ENCODE results near the gene SEMA3E. TPM values are rescaled to one million over a fixed set of nuclear protein-coding genes. Genes with fewer than 3 reads are reported as not detected.

SEMA3E gene
- total and polyA plus RNA-seq, 10 of the 15 experiments (the other 5 are each of a cell fraction or from before 2014, with no cell fraction given): 0.08 to 2.0 (median 0.82) TPM

GRCh38 chr7:83640240-83640639, 8.7 kb downstream of the SEMA3E start:
- POLR2A ChIA-PET: no interaction called here
- no peak for FAIRE-seq
- ATAC-seq: no peak
- DNase-seq (ENCODE audit: low read depth, low spot score): no peak
- in situ Hi-C loops (cut with MboI): no loop called here
- Histone ChIP-seq H4K20me1 (ENCODE audit: control insufficient read depth, insufficient read depth) (no peaks in the 10 kb centered on the region), H3K4me1 (ENCODE audit: control insufficient read depth, insufficient read depth, low read length) (no peaks in the 10 kb centered on the region), H3K36me3 (ENCODE audit: control insufficient read depth in 2 of 2, insufficient read depth in 2 of 2, low read length in 1 of 2) (no peaks in the 10 kb centered on the region), H3K9ac (ENCODE audit: control insufficient read depth, insufficient read depth, low read length) (no peak overlapping the region), H3K27me3 (replicated peaks in 1 of 2; ENCODE audit: control insufficient read depth in 2 of 2, insufficient read depth in 2 of 2, low read length in 1 of 2) (no peaks in the 10 kb centered on the region), H3K27ac (ENCODE audit: control insufficient read depth, insufficient read depth) (no peak overlapping the region), H3K4me2 (ENCODE audit: control insufficient read depth, insufficient read depth) (no peak overlapping the region), H3K79me2 (ENCODE audit: control insufficient read depth, insufficient read depth, low read length) (no peaks in the 10 kb centered on the region), H3K4me3 (no peak overlapping the region), H2AFZ (ENCODE audit: control insufficient read depth, low read depth, low read length) (no peak overlapping the region), H3K9me3 (replicated peaks; ENCODE audit: control insufficient read depth, insufficient read depth, low read length) (no peaks in the 10 kb centered on the region)
- SMC1A ChIA-PET (ENCODE audit: uncharacterized antibody, unreplicated experiment): no interaction called here
- 0% methylated on average over 1 of the region's 1 CpG for WGBS (ENCODE audit: insufficient coverage, insufficient replicate concordance, low lambda C conversion rate, missing lambda C conversion rate)
- BruUV-seq (replicated peaks): no TSS peak
- CTCF ChIA-PET: interaction anchor here (0.6 kb wide), 1 partner anchor 247 kb away, joined by 7 read pairs; no protein-coding TSS in a partner anchor
- TF ChIP-seq JUNB (IDR thresholded peaks at IDR 0.05) (no peak), SUPT20H (IDR thresholded peaks at IDR 0.05; ENCODE audit: borderline replicate concordance, control insufficient read depth, low read depth, low read length) (no peak), BRCA1 (IDR thresholded peaks at IDR 0.05; ENCODE audit: low read depth, low read length) (no peak), HSF1 (IDR thresholded peaks at IDR 0.05; ENCODE audit: low read depth, low read length) (no peak), TBL1XR1 (IDR thresholded peaks at IDR 0.05; ENCODE audit: low read depth, low read length) (no peak), SMAD1 (IDR thresholded peaks at IDR 0.05; ENCODE audit: low read depth, partially characterized antibody) (no peak), MTA2 (IDR thresholded peaks at IDR 0.05; ENCODE audit: low read depth) (no peak), BMI1 (IDR thresholded peaks at IDR 0.05; ENCODE audit: borderline replicate concordance) (no peak), IRF3 (IDR thresholded peaks at IDR 0.05) (no peak), LARP7 (IDR thresholded peaks at IDR 0.05) (no peak), YBX1 (IDR thresholded peaks at IDR 0.05) (no peak), MYC (IDR thresholded peaks at IDR 0.05; ENCODE audit: insufficient read depth, insufficient read length, insufficient replicate concordance, low read length, severe bottlenecking) (no peak), ATF3 (IDR thresholded peaks at IDR 0.05; ENCODE audit: borderline replicate concordance, extremely low read depth, low read depth, low read length) (no peak), SRF (IDR thresholded peaks at IDR 0.05; ENCODE audit: low read depth in 2 of 2, low read length in 2 of 2) (no peak), ZBTB33 (IDR thresholded peaks at IDR 0.05) (no peak)
- intact Hi-C loops (cut with micrococcal nuclease; ENCODE audit: unreplicated experiment): no loop called here
- RAD21 ChIA-PET (ENCODE audit: unreplicated experiment): no interaction called here

Measured in GM12878 (cell line).